GM12878 (cell line): ENCODE results near the gene ACTL10. TPM values are rescaled to one million over a fixed set of nuclear protein-coding genes. Genes with fewer than 3 reads are reported as not detected.

ENCODE experiments used
- ATAC-seq: fragments of 200-7000 bp; cut with Tn5 transposase; 3 replicates; pipeline ENCODE4 v1.9.1; 2020; ENCODE audit warnings: mild to moderate bottlenecking, moderate library complexity
- BruUV-seq: library from RNA; stranded (reverse); fragments of 400-500 nt; replicated peaks from 2 replicates; lab custom pipeline; 2021; lab: Mats Ljungman, UMichigan
- CTCF ChIA-PET: fragments of 300-600 bp; sonication (Branson Sonifier 250); formaldehyde crosslinking; extraction: SDS; loops from one replicate; lab custom pipeline; 2021; ENCODE audit warnings: inconsistent platforms; lab: Yijun Ruan, JAX
- POLR2A ChIA-PET: fragments of 350-600 bp; formaldehyde crosslinking; extraction: SDS; loops from one replicate; lab custom pipeline; 2021; ENCODE audit warnings: inconsistent platforms; lab: Charles Lee
- RAD21 ChIA-PET: fragments of 300-600 bp; sonication (Branson Sonifier 250); formaldehyde crosslinking; loops from one replicate; lab custom pipeline; 2023; ENCODE audit warnings: antibody characterized with exemption; ENCODE audit not compliant: unreplicated experiment; lab: Charles Lee
- SMC1A ChIA-PET: fragments of 300-600 bp; sonication (Branson Sonifier 250); formaldehyde crosslinking; loops from one replicate; lab custom pipeline; 2023; ENCODE audit not compliant: unreplicated experiment, uncharacterized antibody; lab: Charles Lee
- DNase-seq: peaks from one replicate; pipeline ENCODE4 v3.0.0-alpha.2; 2011; ENCODE audit warnings: low read depth, low spot score
- FAIRE-seq: peaks from 3 replicates; lab custom pipeline; 2011; peaks lifted over from hg19 to GRCh38; lab: Jason Lieb, UNC
- H2AFZ ChIP-seq: 2 replicates; pipeline ENCODE4 v1.6.0; 2011; ENCODE audit warnings: low read depth, low read length, control low read depth; ENCODE audit not compliant: control insufficient read depth
- H3K27ac ChIP-seq: 2 replicates; pipeline ENCODE4 v1.5.1; 2011; ENCODE audit warnings: control low read depth; ENCODE audit not compliant: control insufficient read depth, insufficient read depth
- H3K27me3 ChIP-seq, 2 experiments: replicated peaks in 1 of 2; 2 replicates each; pipeline versions ENCODE4 v1.6.0 to v1.6.1; 2011; ENCODE audit warnings: low read length in 1 of 2; ENCODE audit not compliant: control insufficient read depth in 2 of 2, insufficient read depth in 2 of 2
- H3K36me3 ChIP-seq, 2 experiments: 2 replicates each; pipeline ENCODE4 v1.5.1; 2011; ENCODE audit warnings: low read length in 1 of 2; ENCODE audit not compliant: control insufficient read depth in 2 of 2, insufficient read depth in 2 of 2
- H3K4me1 ChIP-seq: 2 replicates; pipeline ENCODE4 v1.6.1; 2011; ENCODE audit warnings: mild to moderate bottlenecking, low read length, moderate library complexity, mixed read lengths; ENCODE audit not compliant: control insufficient read depth, insufficient read depth
- H3K4me2 ChIP-seq: 2 replicates; pipeline ENCODE4 v1.6.0; 2011; ENCODE audit warnings: control low read depth; ENCODE audit not compliant: control insufficient read depth, insufficient read depth
- H3K4me3 ChIP-seq: fragments of 200-600 bp; sonication (generic); 2 replicates; pipeline ENCODE4 v1.5.1; 2016
- H3K79me2 ChIP-seq: 2 replicates; pipeline ENCODE4 v1.6.0; 2011; ENCODE audit warnings: low read length; ENCODE audit not compliant: control insufficient read depth, insufficient read depth
- H3K9ac ChIP-seq: 2 replicates; pipeline ENCODE4 v1.8.0; 2011; ENCODE audit warnings: low read length, control low read depth, mixed read lengths; ENCODE audit not compliant: control insufficient read depth, insufficient read depth
- H3K9me3 ChIP-seq: replicated peaks from 3 replicates; pipeline ENCODE4 v1.5.1; 2011; ENCODE audit warnings: mild to moderate bottlenecking, low read length; ENCODE audit not compliant: control insufficient read depth, insufficient read depth
- H4K20me1 ChIP-seq: 2 replicates; pipeline ENCODE4 v1.6.0; 2011; ENCODE audit not compliant: control insufficient read depth, insufficient read depth
- BACH1 ChIP-seq: fragments of 450-650 bp; IDR thresholded peaks from 2 replicates; pipeline ENCODE4 v1.6.1; 2017; ENCODE audit warnings: mild to moderate bottlenecking, borderline replicate concordance
- BHLHE40 ChIP-seq, 2 experiments: fragments of 450-650 bp in 1 of 2; IDR thresholded peaks; 2 replicates each; pipeline ENCODE4 v1.6.1; 2011 to 2017; ENCODE audit warnings: low read depth in 2 of 2, borderline replicate concordance in 1 of 2, improper control_type of control experiment in 1 of 2, low read length in 1 of 2, mild to moderate bottlenecking in 1 of 2
- CEBPZ ChIP-seq: fragments of 150-350 bp; IDR thresholded peaks from 2 replicates; pipeline ENCODE4 v1.6.1; 2016; ENCODE audit warnings: low read depth, low read length
- E4F1 ChIP-seq: fragments of 450-650 bp; IDR thresholded peaks from 2 replicates; pipeline ENCODE4 v1.6.1; 2018; ENCODE audit warnings: borderline replicate concordance, mild to moderate bottlenecking; ENCODE audit not compliant: partially characterized antibody
- ELK1 ChIP-seq: IDR thresholded peaks from 2 replicates; pipeline ENCODE4 v1.6.1; 2012; ENCODE audit warnings: low read depth, low read length, improper control_type of control experiment
- HCFC1 ChIP-seq: fragments of 150-350 bp; IDR thresholded peaks from 2 replicates; pipeline ENCODE4 v1.6.1; 2014; ENCODE audit warnings: low read length
- LARP7 ChIP-seq: fragments of 450-650 bp; IDR thresholded peaks from 2 replicates; pipeline ENCODE4 v1.6.1; 2017; ENCODE audit warnings: mild to moderate bottlenecking
- MTA3 ChIP-seq: IDR thresholded peaks from 2 replicates; pipeline ENCODE4 v1.6.1; 2012; ENCODE audit warnings: low read length, inconsistent platforms, borderline replicate concordance
- NFYB ChIP-seq: IDR thresholded peaks from 2 replicates; pipeline ENCODE4 v1.6.1; 2011; ENCODE audit warnings: low read depth, mild to moderate bottlenecking, low read length, improper control_type of control experiment, moderate library complexity; ENCODE audit not compliant: insufficient read depth
- NR2C1 ChIP-seq: fragments of 450-650 bp; IDR thresholded peaks from 2 replicates; pipeline ENCODE4 v1.6.1; 2017; ENCODE audit warnings: antibody characterized with exemption, mild to moderate bottlenecking, moderate library complexity
- RAD51 ChIP-seq: fragments of 450-650 bp; IDR thresholded peaks from 2 replicates; pipeline ENCODE4 v1.6.1; 2016; ENCODE audit warnings: moderate library complexity, mild to moderate bottlenecking, inconsistent platforms
- RUNX3 ChIP-seq: IDR thresholded peaks from 2 replicates; pipeline ENCODE4 v1.6.1; 2012; ENCODE audit warnings: low read length, inconsistent platforms
- SPI1 ChIP-seq: IDR thresholded peaks from 2 replicates; pipeline ENCODE4 v1.6.1; 2011; ENCODE audit warnings: low read depth, mild to moderate bottlenecking, low read length, moderate library complexity, borderline replicate concordance; ENCODE audit not compliant: insufficient read depth
- SRF ChIP-seq, 2 experiments: IDR thresholded peaks; 2 replicates each; pipeline ENCODE4 v1.6.1; 2011; ENCODE audit warnings: low read depth in 2 of 2, low read length in 2 of 2, mild to moderate bottlenecking in 1 of 2, moderate library complexity in 1 of 2
- TARDBP ChIP-seq: IDR thresholded peaks from 2 replicates; pipeline ENCODE4 v1.6.1; 2016; ENCODE audit warnings: borderline replicate concordance
- WGBS: methylation state at CpG from one replicate; pipeline ENCODE4 v1.1.6; 2016; ENCODE audit warnings: low lambda C conversion rate; ENCODE audit not compliant: insufficient replicate concordance, insufficient coverage; ENCODE audit errors: missing lambda C conversion rate; 5-methylcytosine and 5-hydroxymethylcytosine counted together
- in situ Hi-C: fragments of 300-500 bp; cut with MboI; formaldehyde crosslinking; loops from 9 replicates; pipeline ENCODE4 v1.14.3; 2018; ENCODE audit warnings: mixed read lengths
- intact Hi-C: fragments of 100-400 bp; cut with micrococcal nuclease; formaldehyde crosslinking; loops from one replicate; pipeline ENCODE4 v1.14.2; 2022; ENCODE audit not compliant: unreplicated experiment
- polyA plus RNA-seq, 11 experiments: library from polyadenylated mRNA; depleted of rRNA in 4 of 11; unstranded in 6 of 11; stranded (reverse) in 5 of 11; fragments of >200 nt; fragmentation: Nextera tagmentation in 4 of 11; fragmentation: Illumina TruSeq in 1 of 11; extraction: Ambion mirVana in 4 of 11; extraction: Trizol in 1 of 11; gene quantifications; 1 replicate in 1 of 11; 2 replicates in 10 of 11; pipeline versions ENCODE4 v1.2.1 to v1.2.3, GENCODE V29; 2011 to 2016; ENCODE audit warnings: inconsistent platforms in 2 of 11, missing spikeins in 2 of 11, low read depth in 1 of 11
- total RNA-seq, 4 experiments: library from RNA; depleted of rRNA in 3 of 4; stranded (reverse); fragments of >200 nt in 3 of 4; fragmentation: Illumina TruSeq in 1 of 4; extraction: Trizol in 1 of 4; gene quantifications; 2 replicates each; pipeline versions ENCODE4 v1.2.1 to v1.2.3, GENCODE V29; 2013 to 2021

Gene ACTL10
- total and polyA plus RNA-seq, 10 of the 15 experiments (the other 5 are each of a cell fraction or from before 2014, with no cell fraction given) = 0.12 to 5.0 (median 0.89) TPM

GRCh38 chr20:33674294-33675135 is 7.8 kb downstream of the ACTL10 start, which contains the start of gene NECAB3:
Gene NECAB3 (minus strand): TSS chr20:33674428. CDS start chr20:33674352, 76 bp downstream.
- BruUV-seq = no TSS peak
- intact Hi-C loops = no loop called here
- ATAC-seq (peak; percentile 90), FAIRE-seq (no peak), DNase-seq (no peak)
- peak within 1 kb of the TSS; percentile 79 for H3K4me3 ChIP-seq
- no peaks in the 10 kb centered on the region for H3K27me3 ChIP-seq
- peak within 1 kb of the TSS; percentile 61 for H3K9ac ChIP-seq
- H3K4me1 ChIP-seq = peaks cover 14% of the 10 kb centered on the region
- in situ Hi-C loops = no loop called here
- CTCF ChIA-PET = interaction anchor here (0.7 to 0.8 kb wide), 2 partner anchors 8 to 217 kb away, joined by 3 read pairs; partner anchors contain the start of gene ACTL10
- peak within 1 kb of the TSS; percentile 64 for H3K4me2 ChIP-seq
- SMC1A ChIA-PET = interaction anchor here (1.4 kb wide), 1 partner anchor 14 kb away, joined by 5 read pairs; no protein-coding TSS in a partner anchor
- H3K79me2 ChIP-seq = no peaks in the 10 kb centered on the region
- 17% methylated on average over 68 of the region's 73 CpGs for WGBS
- no peaks in the 10 kb centered on the region for H4K20me1 ChIP-seq
- no peaks in the 10 kb centered on the region for H3K9me3 ChIP-seq
- H3K27ac ChIP-seq = peak within 1 kb of the TSS; percentile 46; the same call in 1 of the 2 replicates
- H2AFZ ChIP-seq = peak within 1 kb of the TSS; percentile 82
- H3K36me3 ChIP-seq = peaks cover 0 to 1% of the 10 kb centered on the region in 2 experiments; a peak in 3 of 4 replicates
- RAD21 ChIA-PET = interaction anchor here (2.2 kb wide), 1 partner anchor 8 kb away, joined by 6 read pairs; the partner anchor contains the start of gene ACTL10
- POLR2A ChIA-PET = no interaction called here
- no peak for TF ChIP-seq E4F1
- TF ChIP-seq LARP7 = 0 out of 2 replicates have a peak, but pooled peaks have one; percentile 32
- TF ChIP-seq TARDBP = peak; percentile 27; the same call in 1 of the 2 replicates
- no peak for TF ChIP-seq RAD51
- 0 out of 4 replicates have a peak, but pooled peaks of 1 of the 2 experiments have one; percentile 35 for TF ChIP-seq SRF (IDR thresholded peaks at IDR 0.05; ENCODE audit: low read depth in 2 of 2, low read length in 2 of 2)
- peak; percentile 29; the same call in 1 of the 2 replicates for TF ChIP-seq RUNX3
- TF ChIP-seq CEBPZ = no peak
- peak; percentile 14; the same call in 1 of the 2 replicates for TF ChIP-seq NR2C1
- TF ChIP-seq ELK1 = no peak
- TF ChIP-seq SPI1 = no peak
- TF ChIP-seq HCFC1 = no peak
- no peak for TF ChIP-seq NFYB
- TF ChIP-seq MTA3 = 0 out of 2 replicates have a peak, but pooled peaks have one; percentile 58
- peak; percentile 67 for TF ChIP-seq BACH1
- TF ChIP-seq BHLHE40 (IDR thresholded peaks at IDR 0.05; ENCODE audit: borderline replicate concordance in 1 of 2, low read depth in 2 of 2, low read length in 1 of 2) = peak in 1 of 2 experiments; percentile 43; a peak in 1 of 4 replicates
